GM13977 (cell line): ENCODE data around the gene ATP11A.

Source experiments
- DNase-seq: peaks from one replicate; pipeline ENCODE4 v3.0.0; 2012; ENCODE audit warnings: low spot score
- CTCF ChIP-seq: IDR thresholded peaks from 2 replicates; pipeline ENCODE4 v1.5.1; 2012; ENCODE audit warnings: mild to moderate bottlenecking, control low read depth; ENCODE audit not compliant: insufficient read depth; ENCODE audit errors: extremely low read depth, missing control alignments
- in situ Hi-C: fragments of 300-500 bp; cut with MboI; formaldehyde crosslinking; loops from one replicate; pipeline ENCODE4 v1.12.0; 2022; ENCODE audit warnings: low sequenced_read_pairs, low pct_unique_long_range_greater_than_20kb, mixed read lengths, inconsistent platforms; ENCODE audit not compliant: unreplicated experiment

Gene ATP11A

GRCh38 chr13:112697756-112698655, 8.2 kb downstream of the ATP11A start:
- no peak for DNase-seq
- in situ Hi-C loops: no loop called here
- no peak for TF ChIP-seq CTCF

DNA sequence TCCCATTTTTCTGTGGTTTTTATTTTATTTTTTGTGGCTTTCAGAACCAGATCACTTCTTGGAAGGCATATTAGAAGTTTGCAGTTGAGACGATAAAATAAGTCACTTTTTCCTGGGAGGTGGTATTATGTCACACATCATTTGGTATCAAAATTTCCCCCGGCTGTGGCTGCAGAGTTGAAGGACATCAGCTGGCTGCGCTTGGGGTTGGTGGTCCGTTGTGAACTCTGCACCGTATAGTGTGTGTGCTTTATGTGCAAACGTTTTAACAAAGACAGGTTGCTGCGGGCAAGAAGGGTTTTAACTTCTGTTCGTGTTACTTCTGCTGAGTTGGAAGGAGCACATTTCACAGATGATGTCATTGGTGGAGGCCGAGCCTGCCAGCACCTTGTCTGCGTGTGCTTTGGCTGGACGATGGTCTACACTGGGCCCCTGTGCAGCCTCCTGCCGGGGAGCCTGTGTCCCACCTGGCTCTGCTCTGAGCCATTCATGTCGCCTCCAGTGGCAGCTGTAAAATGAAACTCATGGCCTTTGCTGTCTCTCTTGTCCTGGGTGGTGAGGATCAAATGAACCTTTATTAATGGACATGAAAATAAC, 9.6 kb downstream of the ATP11A start:
- no peak for DNase-seq
- in situ Hi-C loops: no loop called here
- no peak for TF ChIP-seq CTCF

- no peak for TF ChIP-seq CTCF
- in situ Hi-C loops: no loop called here
Observed at GRCh38 chr13:112700291-112701060, 10.6 kb downstream of the ATP11A start.

GRCh38 chr13:112702341-112702985, 12.6 kb downstream of the ATP11A start:
- DNase-seq: no peak
- TF ChIP-seq CTCF: no peak
- in situ Hi-C loops: no loop called here

More at GRCh38 chr13:112700291-112701060, 10.6 kb downstream of the ATP11A start:
- DNase-seq: no peak

GRCh38 chr13:112702986-112703379, 13.1 kb downstream of the ATP11A start:
- no peak for TF ChIP-seq CTCF
- DNase-seq: no peak
- in situ Hi-C loops: no loop called here
